ENCODE data around the gene ADGRL3.

Gene ADGRL3

GRCh38 chr4:61918987-61919386 is 718.9 kb downstream of the ADGRL3 start:
- TF ChIP-seq CTCF (IDR thresholded peaks at IDR 0.05; ENCODE audit: insufficient read depth, low read length, poor library complexity, severe bottlenecking) (no peak), EZH2phosphoT487 (conservative IDR thresholded peaks at IDR 0.05; ENCODE audit: low read length) (no peak)
- H3K27ac ChIP-seq (ENCODE audit: low read depth, low read length): no peak overlapping the region
- no peak overlapping the region for H3K4me2 ChIP-seq (ENCODE audit: low read depth, low read length, poor library complexity, severe bottlenecking)
- no peaks in the 10 kb centered on the region for H3K27me3 ChIP-seq (ENCODE audit: low read length)
- no peaks in the 10 kb centered on the region for H4K20me1 ChIP-seq (ENCODE audit: low read depth, low read length)
- no peaks in the 10 kb centered on the region for H3F3A ChIP-seq (ENCODE audit: insufficient read depth)
- no peak overlapping the region for H2AFZ ChIP-seq (ENCODE audit: low read depth, low read length, severe bottlenecking)
- no peaks in the 10 kb centered on the region for H3K36me3 ChIP-seq (ENCODE audit: low read length)
- no peaks in the 10 kb centered on the region for H3K9me2 ChIP-seq (replicated peaks; ENCODE audit: insufficient read depth, low read length)
- no peaks in the 10 kb centered on the region for H3K79me2 ChIP-seq (ENCODE audit: insufficient read depth, low read length)
- H3K4me3 ChIP-seq (ENCODE audit: insufficient read depth, low read length, poor library complexity, severe bottlenecking): no peak overlapping the region
- H3K9ac ChIP-seq (ENCODE audit: low read length): no peak overlapping the region
- no peaks in the 10 kb centered on the region for H3K9me3 ChIP-seq (ENCODE audit: insufficient read depth, low read length)

- Histone ChIP-seq H3K4me2 (ENCODE audit: low read depth, low read length, poor library complexity, severe bottlenecking) (no peak overlapping the region), H3K4me3 (ENCODE audit: insufficient read depth, low read length, poor library complexity, severe bottlenecking) (no peak overlapping the region), H3F3A (ENCODE audit: insufficient read depth) (no peaks in the 10 kb centered on the region), H3K9me2 (replicated peaks; ENCODE audit: insufficient read depth, low read length) (no peaks in the 10 kb centered on the region), H3K36me3 (ENCODE audit: low read length) (no peaks in the 10 kb centered on the region), H3K79me2 (ENCODE audit: insufficient read depth, low read length) (no peaks in the 10 kb centered on the region), H3K27ac (ENCODE audit: low read depth, low read length) (no peak overlapping the region), H3K9ac (ENCODE audit: low read length) (no peak overlapping the region), H3K27me3 (ENCODE audit: low read length) (no peaks in the 10 kb centered on the region), H3K9me3 (ENCODE audit: insufficient read depth, low read length) (no peaks in the 10 kb centered on the region), H4K20me1 (ENCODE audit: low read depth, low read length) (no peaks in the 10 kb centered on the region), H2AFZ (ENCODE audit: low read depth, low read length, severe bottlenecking) (no peak overlapping the region)
- TF ChIP-seq EZH2phosphoT487 (conservative IDR thresholded peaks at IDR 0.05; ENCODE audit: low read length): no peak
- no peak for TF ChIP-seq CTCF (IDR thresholded peaks at IDR 0.05; ENCODE audit: insufficient read depth, low read length, poor library complexity, severe bottlenecking)
Observed at GRCh38 chr4:61919561-61919960, 719.4 kb downstream of the ADGRL3 start.

GRCh38 chr4:61921920-61922319 is 721.8 kb downstream of the ADGRL3 start:
- no peak overlapping the region for H3K9ac ChIP-seq (ENCODE audit: low read length)
- no peaks in the 10 kb centered on the region for H3K9me3 ChIP-seq (ENCODE audit: insufficient read depth, low read length)
- H3K4me2 ChIP-seq (ENCODE audit: low read depth, low read length, poor library complexity, severe bottlenecking): no peak overlapping the region
- H3K79me2 ChIP-seq (ENCODE audit: insufficient read depth, low read length): no peaks in the 10 kb centered on the region
- no peak for TF ChIP-seq CTCF (IDR thresholded peaks at IDR 0.05; ENCODE audit: insufficient read depth, low read length, poor library complexity, severe bottlenecking)
- no peak for TF ChIP-seq EZH2phosphoT487 (conservative IDR thresholded peaks at IDR 0.05; ENCODE audit: low read length)
- no peak overlapping the region for H2AFZ ChIP-seq (ENCODE audit: low read depth, low read length, severe bottlenecking)
- no peaks in the 10 kb centered on the region for H3K9me2 ChIP-seq (replicated peaks; ENCODE audit: insufficient read depth, low read length)
- no peaks in the 10 kb centered on the region for H3F3A ChIP-seq (ENCODE audit: insufficient read depth)
- H4K20me1 ChIP-seq (ENCODE audit: low read depth, low read length): no peaks in the 10 kb centered on the region
- H3K36me3 ChIP-seq (ENCODE audit: low read length): no peaks in the 10 kb centered on the region
- no peak overlapping the region for H3K27ac ChIP-seq (ENCODE audit: low read depth, low read length)
- H3K27me3 ChIP-seq (ENCODE audit: low read length): no peaks in the 10 kb centered on the region
- H3K4me3 ChIP-seq (ENCODE audit: insufficient read depth, low read length, poor library complexity, severe bottlenecking): no peak overlapping the region
